NCI-H1105 treated with DMSO at 0.1 percent for 48 hours (cell line): ENCODE measurements around the gene FNDC10.

ENCODE experiments used
- DNase-seq: peaks from one replicate; lab custom pipeline; 2025; lab: John Stamatoyannopoulos, UW

Gene FNDC10

GRCh38 chr1:1627829-1628753 is 28.2 kb upstream of the FNDC10 start:
- no peak for DNase-seq

DNA sequence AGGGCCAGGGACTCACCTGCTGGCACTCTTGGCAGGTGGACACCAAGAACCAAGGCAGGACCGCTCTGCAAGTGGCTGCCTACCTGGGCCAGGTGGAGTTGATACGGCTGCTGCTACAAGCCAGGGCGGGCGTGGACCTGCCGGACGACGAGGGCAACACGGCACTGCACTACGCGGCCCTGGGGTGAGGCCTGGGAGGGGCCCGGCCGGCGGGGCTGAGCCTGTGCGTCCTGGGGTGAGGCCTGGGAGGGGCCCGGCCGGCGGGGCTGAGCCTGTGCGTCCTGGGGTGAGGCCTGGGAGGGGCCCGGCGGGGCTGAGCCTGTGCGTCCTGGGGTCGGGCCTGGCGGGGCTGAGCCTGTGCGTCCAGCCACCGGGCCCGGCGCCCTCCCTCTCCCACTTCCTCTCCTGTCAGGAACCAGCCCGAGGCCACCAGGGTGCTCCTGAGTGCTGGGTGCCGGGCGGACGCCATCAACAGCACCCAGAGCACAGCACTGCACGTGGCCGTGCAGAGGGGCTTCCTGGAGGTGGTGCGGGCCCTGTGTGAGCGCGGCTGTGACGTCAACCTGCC is 27.4 kb upstream of the FNDC10 start:
- DNase-seq = no peak

- DNase-seq = no peak
Measured at GRCh38 chr1:1626207-1627141, 26.5 kb upstream of the FNDC10 start.

GRCh38 chr1:1625824-1626206 is 25.9 kb upstream of the FNDC10 start:
- no peak for DNase-seq

- no peak for DNase-seq
Measured at GRCh38 chr1:1625404-1625775, 25.5 kb upstream of the FNDC10 start.

- no peak for DNase-seq
Measured at GRCh38 chr1:1624443-1625403, 24.8 kb upstream of the FNDC10 start.

DNA sequence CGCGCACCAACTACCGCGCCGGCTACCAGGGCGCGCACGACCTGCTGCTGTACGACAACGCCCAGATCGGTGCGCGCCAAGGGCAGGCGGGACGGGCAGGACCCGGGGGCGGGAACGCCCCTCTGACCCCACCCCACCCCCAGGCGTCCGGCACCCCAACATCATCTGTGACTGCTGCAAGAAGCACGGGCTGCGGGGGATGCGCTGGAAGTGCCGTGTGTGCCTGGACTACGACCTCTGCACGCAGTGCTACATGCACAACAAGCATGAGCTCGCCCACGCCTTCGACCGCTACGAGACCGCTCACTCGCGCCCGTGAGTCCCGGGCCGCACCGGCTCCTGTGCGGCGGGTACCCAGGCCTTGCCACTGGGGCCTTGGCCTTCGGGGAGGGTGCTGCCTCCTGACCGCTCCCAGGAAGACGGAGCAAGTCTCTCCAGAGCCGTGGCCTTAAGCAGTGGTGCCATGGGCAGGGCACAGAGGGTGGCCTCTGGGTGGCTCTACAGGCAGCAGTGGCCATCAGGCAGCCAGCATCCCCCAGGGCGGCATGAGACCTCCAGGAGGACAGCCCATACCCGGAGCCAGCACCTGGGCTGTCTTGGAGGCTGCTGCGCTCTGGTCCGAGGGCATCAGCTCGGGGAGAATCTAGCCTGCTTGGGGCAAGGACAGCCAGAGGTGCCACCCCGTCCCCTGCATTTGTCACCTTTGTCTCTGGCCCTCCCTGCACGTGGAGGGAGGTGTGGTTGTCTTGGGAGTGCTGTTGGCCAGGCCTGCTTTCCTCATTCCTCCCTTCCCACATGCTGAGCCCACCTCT is 23.9 kb upstream of the FNDC10 start:
- DNase-seq = no peak

DNA sequence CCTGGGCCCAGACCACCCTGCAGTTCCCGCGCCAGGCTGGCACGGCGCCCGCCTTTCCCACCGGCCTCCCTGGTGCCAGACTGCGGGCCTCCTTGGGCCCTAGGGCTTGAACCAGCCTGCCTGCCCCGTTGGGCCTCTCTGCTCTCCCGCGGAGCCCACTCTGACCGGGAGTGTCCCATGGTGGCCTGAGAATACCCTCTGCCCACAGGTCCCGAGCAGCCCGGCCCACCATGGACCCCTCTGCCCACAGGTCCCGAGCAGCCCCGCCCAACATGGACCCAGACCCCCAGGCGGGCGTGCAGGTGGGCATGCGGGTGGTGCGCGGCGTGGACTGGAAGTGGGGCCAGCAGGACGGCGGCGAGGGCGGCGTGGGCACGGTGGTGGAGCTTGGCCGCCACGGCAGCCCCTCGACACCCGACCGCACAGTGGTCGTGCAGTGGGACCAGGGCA is 23.3 kb upstream of the FNDC10 start:
- no peak for DNase-seq

GRCh38 chr1:1622788-1623094 is 22.8 kb upstream of the FNDC10 start:
- DNase-seq = no peak

DNA sequence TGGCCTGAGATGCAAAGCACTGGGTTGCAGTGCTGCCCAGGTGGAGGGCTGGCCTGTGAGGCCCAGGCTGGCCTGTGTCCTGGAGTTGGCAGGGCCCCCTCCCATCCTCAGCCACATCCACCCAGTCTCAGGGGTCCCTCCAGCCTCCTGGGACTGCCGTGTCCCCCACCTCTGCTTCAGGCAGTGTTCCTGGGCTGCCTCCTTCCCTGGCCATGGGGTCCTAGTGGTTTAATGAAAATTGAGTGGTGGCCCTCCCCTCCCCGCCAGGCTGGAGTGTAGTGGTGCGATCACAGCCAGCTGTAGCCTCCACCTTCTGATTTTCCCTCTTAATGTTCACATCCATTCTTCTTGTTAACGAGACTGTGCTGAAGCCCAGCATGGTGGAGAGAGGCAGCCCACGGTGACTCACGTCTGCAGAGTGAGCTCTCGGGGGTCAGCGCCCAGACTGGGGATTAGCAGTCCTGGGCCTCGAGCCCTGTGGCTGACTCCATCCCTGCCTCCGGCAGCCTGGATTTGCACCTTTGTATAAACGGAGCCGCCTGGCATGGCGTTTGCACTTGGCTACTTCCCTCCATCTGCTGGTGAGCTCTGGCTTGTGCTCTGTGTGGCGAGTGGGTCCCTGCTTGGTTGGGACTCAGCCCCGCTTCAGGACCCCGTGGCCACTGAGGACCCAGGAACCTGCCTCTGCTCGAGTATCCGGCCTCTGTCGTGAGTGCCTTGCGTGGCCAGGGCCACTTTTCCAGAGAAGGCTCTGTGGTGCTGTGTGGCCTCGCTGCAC is 22.3 kb upstream of the FNDC10 start:
- no peak for DNase-seq

DNA sequence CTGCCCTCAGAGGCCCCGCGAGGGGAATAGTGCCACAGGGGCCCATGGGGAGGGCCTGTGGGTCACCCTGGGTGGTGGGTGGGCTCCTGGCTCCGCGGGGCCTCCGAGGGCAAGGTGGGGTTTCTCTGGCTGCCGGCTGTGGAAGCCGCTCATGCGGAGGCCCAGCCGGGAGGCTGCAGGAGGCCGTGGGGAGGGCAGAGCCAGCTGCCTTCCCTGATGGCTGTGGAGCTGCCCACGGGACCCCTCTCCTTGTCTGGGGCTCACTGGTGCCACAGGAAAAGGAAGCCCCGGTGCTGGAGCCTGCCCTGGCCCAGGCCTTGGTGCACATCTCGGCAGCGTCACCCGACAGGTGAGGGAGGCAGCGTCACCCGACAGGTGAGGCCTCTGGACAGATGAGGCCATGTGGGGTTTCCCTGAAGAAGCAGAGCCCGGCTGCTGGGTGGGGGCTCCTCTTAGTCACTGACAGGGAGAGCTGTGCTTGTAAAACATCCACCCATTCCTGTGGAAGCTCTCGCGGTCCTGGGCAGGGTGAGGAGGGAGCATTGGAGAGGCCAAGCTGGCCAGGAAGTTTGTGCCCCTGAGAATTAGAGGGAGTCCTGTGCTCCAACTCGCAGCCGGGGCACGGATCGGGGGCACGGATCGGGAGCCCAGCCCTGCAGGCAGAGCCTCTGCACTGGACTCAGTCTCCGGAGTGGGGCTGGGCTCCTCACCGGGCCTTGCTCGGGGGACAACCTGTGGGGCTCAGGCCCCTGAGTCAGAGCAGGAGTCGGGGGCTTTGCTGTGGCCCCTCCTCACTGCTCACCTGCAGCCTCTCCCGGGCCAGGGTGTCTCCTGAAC is 21.5 kb upstream of the FNDC10 start:
- DNase-seq = no peak

GRCh38 chr1:1620433-1621139 is 20.7 kb upstream of the FNDC10 start:
- DNase-seq = no peak

DNA sequence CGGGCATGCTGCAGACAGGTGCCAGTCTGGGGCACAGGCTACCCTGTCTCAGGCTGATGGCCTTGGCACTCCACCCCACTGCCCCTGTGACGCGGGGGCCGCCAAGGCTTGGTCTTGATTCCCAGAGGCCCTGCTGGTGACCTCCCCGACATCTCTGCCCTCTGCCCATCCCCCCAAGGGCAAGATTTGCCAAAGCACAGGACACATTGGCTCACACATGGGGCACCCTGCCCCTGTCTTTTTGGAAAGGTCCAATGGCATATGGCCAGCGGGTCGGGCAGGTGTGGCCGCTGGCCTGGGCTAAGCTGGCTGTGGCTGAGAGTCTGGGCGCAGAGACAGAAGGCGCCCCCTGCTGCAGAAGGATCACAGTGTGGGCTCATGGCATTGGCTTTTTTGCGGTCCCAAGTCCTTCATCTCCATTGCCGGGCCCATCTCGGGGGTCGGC is 20.0 kb upstream of the FNDC10 start:
- DNase-seq = no peak

DNA sequence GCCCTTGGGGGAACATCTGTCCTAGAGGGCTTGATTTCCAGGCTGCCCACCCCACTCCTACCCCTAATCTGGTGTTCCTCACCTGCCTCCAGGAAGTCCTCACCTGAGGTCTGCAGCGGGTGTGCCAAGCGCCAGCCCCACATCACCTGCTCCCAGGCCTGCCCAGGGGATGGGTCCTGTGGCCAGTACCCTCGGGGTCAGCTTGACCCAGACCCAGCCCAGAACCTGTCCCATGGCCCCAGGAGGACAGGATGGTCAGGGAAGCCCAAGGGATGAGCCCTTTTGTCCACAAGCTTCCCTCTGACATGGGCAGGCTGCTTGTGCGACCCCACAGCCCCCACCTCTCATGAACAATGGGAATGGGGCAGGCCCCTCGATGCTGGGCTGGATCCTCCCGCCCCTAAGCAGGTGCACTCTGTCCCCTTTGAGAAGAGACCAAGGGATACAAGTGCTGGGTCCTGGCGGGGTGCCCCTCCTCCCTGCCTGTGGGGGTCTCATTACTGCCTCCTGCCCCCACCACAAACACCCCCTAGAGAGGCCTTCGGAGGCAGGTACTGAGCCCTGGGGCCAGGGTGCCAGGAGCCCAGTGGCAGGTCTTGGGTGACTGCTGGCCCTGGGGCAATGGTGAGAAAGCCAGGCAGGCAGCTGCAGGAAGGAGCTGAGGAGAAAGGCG is 18.6 kb upstream of the FNDC10 start:
- no peak for DNase-seq

GRCh38 chr1:1617925-1618324 is 18.0 kb upstream of the FNDC10 start:
- DNase-seq = no peak

DNA sequence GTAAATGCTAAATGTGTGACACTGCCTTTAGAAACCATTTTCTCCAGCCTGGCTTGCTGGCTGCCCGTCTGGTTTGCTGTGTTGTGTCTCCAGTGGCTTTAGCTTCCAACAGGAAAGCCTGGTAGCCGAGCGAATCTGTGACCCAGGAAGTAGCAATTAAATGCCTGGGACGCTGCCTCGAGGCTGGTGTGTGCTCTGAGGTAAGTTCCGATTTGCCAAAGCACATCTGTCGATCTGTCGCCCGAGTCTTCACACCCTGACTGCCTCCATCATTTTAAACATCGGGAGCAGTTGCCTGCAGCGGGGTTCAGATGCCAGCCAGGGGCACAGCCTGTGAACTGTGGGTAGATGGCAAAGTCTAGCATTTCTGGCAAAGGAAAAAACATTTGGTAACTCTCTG is 17.6 kb upstream of the FNDC10 start:
- DNase-seq = no peak

DNA sequence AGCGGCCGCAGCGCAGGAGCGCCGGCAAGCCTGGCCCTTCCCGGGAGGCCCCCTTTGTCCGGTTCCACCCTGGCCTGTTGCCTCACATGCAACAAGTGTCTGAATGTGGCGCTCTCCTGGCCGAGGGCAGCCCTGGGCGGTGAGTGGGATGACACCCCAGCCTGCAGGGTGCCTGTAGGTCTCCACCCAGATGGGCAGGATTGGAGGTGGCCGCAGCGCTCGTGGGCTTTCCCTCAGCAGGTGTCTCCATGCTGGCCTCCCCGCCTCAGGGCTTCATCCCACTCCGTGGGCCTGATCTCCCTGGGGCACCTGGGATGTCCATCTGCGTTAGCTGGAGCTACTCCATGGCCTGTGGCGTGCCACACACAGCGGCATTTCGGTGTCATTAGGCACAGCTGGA is 16.9 kb upstream of the FNDC10 start:
- no peak for DNase-seq
